Measurements from ENCODE around the gene TSPAN3.

GRCh38 chr15:77097248-77097721 is 26.4 kb upstream of the TSPAN3 start:
- no peak for TF ChIP-seq POLR2A (IDR thresholded peaks at IDR 0.05)
- TF ChIP-seq, protein P1, sequence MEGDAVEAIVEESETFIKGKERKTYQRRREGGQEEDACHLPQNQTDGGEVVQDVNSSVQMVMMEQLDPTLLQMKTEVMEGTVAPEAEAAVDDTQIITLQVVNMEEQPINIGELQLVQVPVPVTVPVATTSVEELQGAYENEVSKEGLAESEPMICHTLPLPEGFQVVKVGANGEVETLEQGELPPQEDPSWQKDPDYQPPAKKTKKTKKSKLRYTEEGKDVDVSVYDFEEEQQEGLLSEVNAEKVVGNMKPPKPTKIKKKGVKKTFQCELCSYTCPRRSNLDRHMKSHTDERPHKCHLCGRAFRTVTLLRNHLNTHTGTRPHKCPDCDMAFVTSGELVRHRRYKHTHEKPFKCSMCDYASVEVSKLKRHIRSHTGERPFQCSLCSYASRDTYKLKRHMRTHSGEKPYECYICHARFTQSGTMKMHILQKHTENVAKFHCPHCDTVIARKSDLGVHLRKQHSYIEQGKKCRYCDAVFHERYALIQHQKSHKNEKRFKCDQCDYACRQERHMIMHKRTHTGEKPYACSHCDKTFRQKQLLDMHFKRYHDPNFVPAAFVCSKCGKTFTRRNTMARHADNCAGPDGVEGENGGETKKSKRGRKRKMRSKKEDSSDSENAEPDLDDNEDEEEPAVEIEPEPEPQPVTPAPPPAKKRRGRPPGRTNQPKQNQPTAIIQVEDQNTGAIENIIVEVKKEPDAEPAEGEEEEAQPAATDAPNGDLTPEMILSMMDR (IDR thresholded peaks at IDR 0.05), result no peak
